OCI-LY7 (cell line): ENCODE results near the gene CCDC59. TPM values are rescaled to one million over a fixed set of nuclear protein-coding genes. Genes with fewer than 3 reads are reported as not detected.

Experiments
- BruUV-seq: library from RNA; stranded (reverse); fragments of 400-500 nt; replicated peaks from 2 replicates; lab custom pipeline; 2021; lab: Mats Ljungman, UMichigan
- CTCF ChIA-PET: fragments of 300-600 bp; sonication (Branson Sonifier 250); formaldehyde crosslinking; loops from one replicate; lab custom pipeline; 2022; ENCODE audit warnings: antibody characterized with exemption; ENCODE audit not compliant: unreplicated experiment; lab: Charles Lee
- POLR2A ChIA-PET: fragments of 300-600 bp; sonication (Branson Sonifier 250); formaldehyde crosslinking; loops from one replicate; lab custom pipeline; 2022; ENCODE audit warnings: antibody characterized with exemption; lab: Charles Lee
- DNase-seq: peaks from one replicate; pipeline ENCODE4 v3.0.0-alpha.2; 2015; ENCODE audit warnings: low spot score
- H2AFZ ChIP-seq: fragments of 200-600 bp; sonication (generic), shearing (Covaris generic); 2 replicates; pipeline ENCODE4 v1.6.1; 2014; ENCODE audit warnings: mild to moderate bottlenecking, antibody characterized with exemption, low read length, moderate library complexity
- H3K27ac ChIP-seq: fragments of 200-600 bp; sonication (generic); 2 replicates; pipeline ENCODE4 v1.5.1; 2014; ENCODE audit warnings: mixed run types, low read depth, mild to moderate bottlenecking, moderate library complexity, low read length, inconsistent platforms; ENCODE audit not compliant: poor library complexity, severe bottlenecking
- H3K36me3 ChIP-seq: fragments of 200-600 bp; sonication (generic); 2 replicates; pipeline ENCODE4 v1.6.1; 2014; ENCODE audit warnings: mild to moderate bottlenecking, antibody characterized with exemption, low read length, moderate library complexity, mixed read lengths; ENCODE audit not compliant: insufficient read depth
- H3K4me1 ChIP-seq: fragments of 200-600 bp; sonication (generic); 2 replicates; pipeline ENCODE4 v1.5.1; 2014; ENCODE audit warnings: mild to moderate bottlenecking, low read length; ENCODE audit not compliant: insufficient read depth, poor library complexity, severe bottlenecking
- H3K4me2 ChIP-seq: fragments of 200-600 bp; sonication (generic); 2 replicates; pipeline ENCODE4 v1.6.1; 2014; ENCODE audit warnings: mild to moderate bottlenecking, low read length
- H3K4me3 ChIP-seq: fragments of 200-600 bp; sonication (generic); 2 replicates; pipeline ENCODE4 v1.5.1; 2014; ENCODE audit warnings: mild to moderate bottlenecking, low read depth, low read length; ENCODE audit not compliant: poor library complexity, severe bottlenecking
- H3K79me2 ChIP-seq: fragments of 200-600 bp; sonication (generic); 2 replicates; pipeline ENCODE4 v1.6.1; 2016; ENCODE audit warnings: low read depth, mild to moderate bottlenecking, low read length, moderate library complexity, mixed read lengths; ENCODE audit not compliant: insufficient read depth
- H3K9me2 ChIP-seq: fragments of 200-600 bp; sonication (generic); 2 replicates; pipeline ENCODE4 v1.6.1; 2016; ENCODE audit warnings: mild to moderate bottlenecking, low read length, mixed read lengths; ENCODE audit not compliant: insufficient read depth
- H3K9me3 ChIP-seq: fragments of 200-600 bp; sonication (generic); 2 replicates; pipeline ENCODE4 v1.6.1; 2014; ENCODE audit warnings: mild to moderate bottlenecking, mixed run types, low read length, mixed read lengths
- H4K20me1 ChIP-seq: fragments of 200-600 bp; sonication (generic); 2 replicates; pipeline ENCODE4 v1.6.1; 2014; ENCODE audit warnings: mild to moderate bottlenecking, antibody characterized with exemption, low read length, moderate library complexity, mixed read lengths; ENCODE audit not compliant: insufficient read depth
- EZH2phosphoT487 ChIP-seq: fragments of 200-600 bp; sonication (generic); IDR thresholded peaks from 2 replicates; pipeline ENCODE4 v1.6.1; 2018; ENCODE audit warnings: low read depth, borderline replicate concordance, mild to moderate bottlenecking, mixed run types, antibody characterized with exemption, low read length, moderate library complexity, mixed read lengths
- intact Hi-C: fragments of 100-400 bp; cut with micrococcal nuclease; formaldehyde crosslinking; loops from one replicate; pipeline ENCODE4 v1.10.0; 2022; ENCODE audit not compliant: unreplicated experiment
- total RNA-seq, 2 experiments: library from RNA; depleted of rRNA in 1 of 2; stranded (reverse); fragments of >200 nt in 1 of 2; shearing (Covaris generic) in 1 of 2; gene quantifications; 2 replicates each; pipeline ENCODE4 v1.2.3, GENCODE V29; 2014 to 2022
- TF ChIP-seq, protein P1 (sequence below): fragments of 200-600 bp; sonication (generic); conservative IDR thresholded peaks from 2 replicates; pipeline ENCODE4 v1.5.1; 2014; ENCODE audit warnings: mild to moderate bottlenecking, antibody characterized with exemption, low read length, moderate library complexity, mixed read lengths

CCDC59 gene
- total RNA-seq, 2 experiments from 2014 or later, result 55.0 to 76.0 TPM

DNA sequence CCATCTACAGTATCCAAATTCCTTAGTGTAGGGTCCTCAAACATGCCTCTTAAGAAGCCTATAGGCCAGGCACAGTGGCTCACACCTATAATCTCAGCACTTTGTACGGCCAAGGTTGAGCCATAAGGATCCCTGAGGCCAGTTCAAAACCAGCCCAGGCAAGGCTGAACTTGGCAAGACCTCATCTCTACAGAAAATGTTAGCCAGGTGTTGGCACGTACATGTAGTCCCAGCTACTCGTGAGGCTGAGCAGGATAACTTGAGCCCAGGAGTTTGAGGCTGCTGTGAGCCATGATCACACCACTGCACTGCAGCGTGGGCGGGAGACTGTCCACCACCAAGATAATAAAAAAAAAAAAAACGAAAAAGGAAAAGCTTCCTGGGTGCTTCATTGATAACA is 6.8 kb downstream of the CCDC59 start:
- no peak for DNase-seq
- H3K27ac ChIP-seq, result no peak overlapping the region
- no peak overlapping the region for H3K4me3 ChIP-seq
- H3K79me2 ChIP-seq, result peaks cover 21% of the 10 kb centered on the region
- no peak overlapping the region for H2AFZ ChIP-seq
- no peaks in the 10 kb centered on the region for H3K9me2 ChIP-seq
- intact Hi-C loops, result no loop called here
- no TSS peak for BruUV-seq
- POLR2A ChIA-PET, result interaction anchor here (0.7 to 2.0 kb wide), 2 partner anchors 26 to 1569 kb away, joined by 3 to 5 read pairs; no protein-coding TSS in a partner anchor
- H3K4me1 ChIP-seq, result peaks cover 4% of the 10 kb centered on the region
- no peaks in the 10 kb centered on the region for H3K9me3 ChIP-seq
- TF ChIP-seq, protein P1, sequence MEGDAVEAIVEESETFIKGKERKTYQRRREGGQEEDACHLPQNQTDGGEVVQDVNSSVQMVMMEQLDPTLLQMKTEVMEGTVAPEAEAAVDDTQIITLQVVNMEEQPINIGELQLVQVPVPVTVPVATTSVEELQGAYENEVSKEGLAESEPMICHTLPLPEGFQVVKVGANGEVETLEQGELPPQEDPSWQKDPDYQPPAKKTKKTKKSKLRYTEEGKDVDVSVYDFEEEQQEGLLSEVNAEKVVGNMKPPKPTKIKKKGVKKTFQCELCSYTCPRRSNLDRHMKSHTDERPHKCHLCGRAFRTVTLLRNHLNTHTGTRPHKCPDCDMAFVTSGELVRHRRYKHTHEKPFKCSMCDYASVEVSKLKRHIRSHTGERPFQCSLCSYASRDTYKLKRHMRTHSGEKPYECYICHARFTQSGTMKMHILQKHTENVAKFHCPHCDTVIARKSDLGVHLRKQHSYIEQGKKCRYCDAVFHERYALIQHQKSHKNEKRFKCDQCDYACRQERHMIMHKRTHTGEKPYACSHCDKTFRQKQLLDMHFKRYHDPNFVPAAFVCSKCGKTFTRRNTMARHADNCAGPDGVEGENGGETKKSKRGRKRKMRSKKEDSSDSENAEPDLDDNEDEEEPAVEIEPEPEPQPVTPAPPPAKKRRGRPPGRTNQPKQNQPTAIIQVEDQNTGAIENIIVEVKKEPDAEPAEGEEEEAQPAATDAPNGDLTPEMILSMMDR, result no peak
- no peak for TF ChIP-seq EZH2phosphoT487
- H4K20me1 ChIP-seq, result no peaks in the 10 kb centered on the region
- H3K36me3 ChIP-seq, result peaks cover 77% of the 10 kb centered on the region
- H3K4me2 ChIP-seq, result no peak overlapping the region
- CTCF ChIA-PET, result no interaction called here

DNA sequence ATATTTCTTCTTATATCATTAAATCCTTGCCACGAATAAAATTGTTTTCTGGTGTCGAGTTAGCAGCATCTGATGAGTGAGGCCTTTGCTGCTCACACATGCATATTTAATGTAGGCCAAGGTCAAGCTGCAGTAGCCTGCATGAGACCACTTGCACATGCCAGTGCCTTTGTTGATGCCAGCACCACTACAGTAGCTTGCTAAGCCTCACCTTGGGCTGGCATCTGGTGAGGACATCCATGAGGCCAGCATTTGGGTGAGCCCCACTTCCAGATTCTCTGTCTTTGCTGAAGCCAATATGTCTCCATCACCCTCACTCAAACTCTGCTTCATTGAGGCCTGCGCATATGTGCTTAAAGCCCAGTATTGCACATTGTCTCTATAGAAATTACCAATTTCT is 8.0 kb downstream of the CCDC59 start:
- Histone ChIP-seq H3K4me2 (no peak overlapping the region), H3K9me2 (no peaks in the 10 kb centered on the region), H4K20me1 (no peaks in the 10 kb centered on the region), H3K4me1 (no peaks in the 10 kb centered on the region), H3K36me3 (peaks cover 65% of the 10 kb centered on the region), H3K79me2 (peaks cover 9% of the 10 kb centered on the region; the same call in 1 of the 2 replicates), H3K9me3 (no peaks in the 10 kb centered on the region), H2AFZ (no peak overlapping the region), H3K4me3 (no peak overlapping the region), H3K27ac (no peak overlapping the region)
- POLR2A ChIA-PET, result interaction anchor here (1.0 to 2.0 kb wide), 2 partner anchors 9 to 27 kb away, joined by 3 to 5 read pairs; no protein-coding TSS in a partner anchor
- CTCF ChIA-PET, result no interaction called here
- no peak for DNase-seq
- no peak for TF ChIP-seq EZH2phosphoT487
- no TSS peak for BruUV-seq
- intact Hi-C loops, result no loop called here

DNA sequence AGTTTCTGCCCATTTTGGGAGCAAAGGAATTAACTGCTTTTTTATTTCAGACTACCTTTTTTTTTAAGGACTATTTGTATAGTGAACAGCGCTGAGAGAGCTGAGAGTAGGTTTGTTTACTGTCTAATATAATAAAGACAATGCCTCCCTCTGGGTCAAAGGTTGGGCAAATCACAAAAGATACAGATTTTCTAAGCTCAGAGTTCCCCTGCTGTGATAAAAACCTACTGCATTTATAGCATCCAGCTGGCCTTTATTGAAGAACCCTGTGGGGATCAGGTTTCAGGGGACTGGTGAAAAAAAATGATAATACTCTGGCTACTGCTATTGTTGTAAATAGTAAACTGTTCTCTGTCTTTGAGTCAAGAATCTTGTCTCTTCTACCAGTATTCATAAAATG is 28.7 kb downstream of the CCDC59 start:
- H3K4me1 ChIP-seq, result no peaks in the 10 kb centered on the region
- no peaks in the 10 kb centered on the region for H3K36me3 ChIP-seq
- no peak overlapping the region for H3K27ac ChIP-seq
- no peak overlapping the region for H3K4me2 ChIP-seq
- BruUV-seq, result no TSS peak
- H3K9me3 ChIP-seq, result no peaks in the 10 kb centered on the region
- H2AFZ ChIP-seq, result no peak overlapping the region
- TF ChIP-seq EZH2phosphoT487, result no peak
- TF ChIP-seq, protein P1, result no peak
- DNase-seq, result no peak
- CTCF ChIA-PET, result no interaction called here
- POLR2A ChIA-PET, result no interaction called here
- H3K9me2 ChIP-seq, result no peaks in the 10 kb centered on the region
- no peaks in the 10 kb centered on the region for H3K79me2 ChIP-seq
- H4K20me1 ChIP-seq, result no peaks in the 10 kb centered on the region
- no peak overlapping the region for H3K4me3 ChIP-seq
- intact Hi-C loops, result no loop called here
